Cardiac ventricle fibroblast (primary cell): Measurements from ENCODE around the gene ZNF722. TPM values are rescaled to one million over a fixed set of nuclear protein-coding genes. Genes with fewer than 3 reads are reported as not detected.

ENCODE experiments used
- total RNA-seq: library from RNA; depleted of rRNA; stranded (reverse); fragments of >200 nt; gene quantifications from 2 replicates; pipeline ENCODE4 v1.2.3, GENCODE V29; 2015

ZNF722 gene
- not detected in 2 replicates for total RNA-seq

GRCh38 chr7:63998549-63998948 lies at the start of gene ZNF722:
ZNF722 (plus strand) TSS chr7:63998849; CDS start chr7:63998962, 113 bp downstream.

DNA sequence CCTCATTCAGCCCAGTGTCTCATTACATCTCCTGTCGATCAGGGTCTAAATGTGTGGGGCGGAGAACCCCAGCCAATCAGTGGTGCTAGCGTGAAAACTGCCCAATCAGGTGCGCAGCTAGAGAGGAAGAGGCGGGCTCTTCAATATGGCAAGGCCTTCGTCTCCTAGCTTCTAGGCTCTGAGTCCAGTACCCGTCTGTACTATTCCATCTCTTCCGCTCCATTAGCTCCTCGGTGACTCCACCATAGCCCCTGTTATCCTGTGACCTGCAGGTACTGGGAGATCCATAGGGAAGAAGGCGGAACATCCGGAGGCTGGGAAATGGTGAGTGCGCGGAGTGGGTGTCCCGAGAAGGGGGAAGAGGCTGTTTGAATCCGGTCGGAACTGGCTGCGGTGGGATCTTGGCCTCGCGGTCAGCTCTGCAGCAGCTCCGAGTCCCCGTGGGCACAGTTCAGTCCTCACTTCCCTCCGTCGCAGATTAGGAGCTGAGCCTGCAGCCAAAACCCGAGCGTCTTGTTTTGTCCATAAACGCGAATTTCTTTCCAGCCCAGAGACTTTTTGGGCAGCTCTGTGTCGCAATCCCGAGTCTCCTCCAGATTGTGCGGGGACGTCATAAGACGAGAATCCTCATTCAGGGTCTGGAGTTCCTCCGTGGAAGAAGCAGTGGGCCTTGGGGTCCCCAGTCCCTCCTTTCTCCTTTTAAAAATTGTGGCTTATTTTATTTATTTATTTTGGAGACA lies 46.8 kb downstream of the ZNF722 start, which contains the start of gene ZNF727:
Gene ZNF727 (plus strand): TSS at position 134 of the 740 bp plus-strand sequence. CDS start 188 bp downstream, at position 322.

Other genes starting within 250 kb of the ZNF722 start
- gene ZNF727, start 46.6 kb downstream of the ZNF722 start, total RNA-seq: 0.20 and 0.44 TPM in 2 replicates
- not detected in 2 replicates for gene ZNF735, start 208.4 kb downstream of the ZNF722 start, total RNA-seq
- gene ZNF679, start 229.6 kb downstream of the ZNF722 start, total RNA-seq: not detected in 2 replicates